OCI-LY1 (cell line): Measurements from ENCODE around the gene SHH.

ENCODE experiments used
- H2AFZ ChIP-seq: fragments of 200-600 bp; sonication (generic), shearing (Covaris generic); 2 replicates; pipeline ENCODE4 v1.6.0; 2014; ENCODE audit warnings: antibody characterized with exemption, mild to moderate bottlenecking, low read length
- H3F3A ChIP-seq: fragments of 200-600 bp; sonication (generic), shearing (Covaris generic); 2 replicates; pipeline ENCODE4 v1.6.0; 2014; ENCODE audit warnings: mild to moderate bottlenecking, antibody characterized with exemption, low read length, moderate library complexity; ENCODE audit not compliant: insufficient read depth
- H3K27ac ChIP-seq: fragments of 200-600 bp; sonication (generic); 2 replicates; pipeline ENCODE4 v1.5.1; 2014; ENCODE audit warnings: low read length, mixed run types, mild to moderate bottlenecking, low read depth; ENCODE audit not compliant: poor library complexity, severe bottlenecking
- H3K27me3 ChIP-seq: fragments of 200-600 bp; sonication (generic); 2 replicates; pipeline ENCODE4 v1.6.0; 2014; ENCODE audit warnings: antibody characterized with exemption, mild to moderate bottlenecking, low read length, moderate library complexity; ENCODE audit not compliant: insufficient read depth
- H3K36me3 ChIP-seq: fragments of 200-600 bp; sonication (generic); 2 replicates; pipeline ENCODE4 v1.6.1; 2014; ENCODE audit warnings: mild to moderate bottlenecking, antibody characterized with exemption, low read length, moderate library complexity, mixed read lengths; ENCODE audit not compliant: insufficient read depth
- H3K4me1 ChIP-seq: fragments of 200-600 bp; sonication (generic); 2 replicates; pipeline ENCODE4 v1.5.1; 2014; ENCODE audit warnings: mild to moderate bottlenecking, low read length, moderate library complexity; ENCODE audit not compliant: insufficient read depth, severe bottlenecking
- H3K4me2 ChIP-seq: fragments of 200-600 bp; sonication (generic), shearing (Covaris generic); 2 replicates; pipeline ENCODE4 v1.6.1; 2014; ENCODE audit warnings: low read length
- H3K4me3 ChIP-seq: fragments of 200-600 bp; sonication (generic); 2 replicates; pipeline ENCODE4 v1.5.1; 2014; ENCODE audit warnings: low read length, low read depth, mild to moderate bottlenecking, mixed read lengths; ENCODE audit not compliant: poor library complexity, severe bottlenecking
- H3K79me2 ChIP-seq: fragments of 200-600 bp; shearing (Covaris generic); 2 replicates; pipeline ENCODE4 v1.6.1; 2016; ENCODE audit warnings: mixed run types, low read length, mixed read lengths; ENCODE audit not compliant: insufficient read depth
- H3K9ac ChIP-seq: fragments of 200-600 bp; sonication (generic), shearing (Covaris generic); 2 replicates; pipeline ENCODE4 v1.6.1; 2014; ENCODE audit warnings: mild to moderate bottlenecking, low read length, mixed read lengths
- H3K9me2 ChIP-seq: fragments of 200-600 bp; sonication (generic), shearing (Covaris generic); 2 replicates; pipeline ENCODE4 v1.6.1; 2014; ENCODE audit warnings: low read depth, mild to moderate bottlenecking, low read length, mixed read lengths
- H3K9me3 ChIP-seq: fragments of 200-600 bp; shearing (Covaris generic); 2 replicates; pipeline ENCODE4 v1.6.1; 2014; ENCODE audit warnings: low read length, mixed read lengths
- H4K20me1 ChIP-seq: fragments of 200-600 bp; sonication (generic), shearing (Covaris generic); 2 replicates; pipeline ENCODE4 v1.6.0; 2016; ENCODE audit warnings: mild to moderate bottlenecking, low read length; ENCODE audit not compliant: insufficient read depth
- CTCF ChIP-seq: fragments of 200-600 bp; sonication (generic), shearing (Covaris generic); IDR thresholded peaks from 2 replicates; pipeline ENCODE4 v1.5.1; 2017; ENCODE audit warnings: mild to moderate bottlenecking, antibody characterized with exemption, low read length, moderate library complexity, mixed read lengths
- EZH2 ChIP-seq: fragments of 200-600 bp; sonication (generic), shearing (Covaris generic); IDR thresholded peaks from 2 replicates; pipeline ENCODE4 v1.8.0; 2017; ENCODE audit warnings: borderline replicate concordance, mixed run types, mild to moderate bottlenecking, antibody characterized with exemption, low read length, moderate library complexity, mixed read lengths

SHH gene

GRCh38 chr7:155755026-155755425 lies 57.2 kb downstream of the SHH start:
- TF ChIP-seq CTCF (no peak), EZH2 (no peak)
- H3K27ac ChIP-seq, result peak overlapping the region; percentile 88
- no peak overlapping the region for H3K4me3 ChIP-seq
- H3K79me2 ChIP-seq, result peaks cover 94% of the 10 kb centered on the region
- peak overlapping the region; percentile 59; the same call in 1 of the 2 replicates for H3K9ac ChIP-seq
- no peak overlapping the region for H2AFZ ChIP-seq
- H3K36me3 ChIP-seq, result peaks cover 55% of the 10 kb centered on the region
- no peaks in the 10 kb centered on the region for H3K9me2 ChIP-seq
- H3K4me1 ChIP-seq, result peaks cover 68% of the 10 kb centered on the region
- 0 out of 2 replicates have a peak, but pooled peaks cover 3% of the 10 kb centered on the region for H3K9me3 ChIP-seq
- H3F3A ChIP-seq, result 0 out of 2 replicates have a peak, but pooled peaks cover 4% of the 10 kb centered on the region
- no peak overlapping the region for H3K4me2 ChIP-seq
- no peaks in the 10 kb centered on the region for H3K27me3 ChIP-seq
- no peaks in the 10 kb centered on the region for H4K20me1 ChIP-seq

DNA sequence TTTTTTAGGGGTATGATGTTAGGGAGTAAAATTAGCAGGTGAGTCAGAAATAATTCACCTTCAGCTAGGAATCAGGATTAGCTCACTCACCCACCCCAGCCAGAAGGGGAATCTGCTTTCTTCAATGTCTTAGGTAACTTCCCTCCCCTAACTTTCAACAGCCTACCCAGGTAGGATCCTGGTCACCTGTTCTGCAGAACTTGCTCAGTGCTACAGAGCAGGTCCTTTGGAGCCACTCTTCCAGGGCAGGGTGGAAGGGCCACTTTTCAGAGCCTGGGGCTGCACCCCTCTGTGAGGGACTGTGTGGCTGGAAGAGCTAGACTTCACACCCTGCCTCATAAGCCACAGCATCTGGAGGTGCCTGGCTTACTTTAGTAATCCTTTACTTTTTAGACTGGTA lies 58.1 kb downstream of the SHH start:
- TF ChIP-seq EZH2 (no peak), CTCF (no peak)
- Histone ChIP-seq H3F3A (0 out of 2 replicates have a peak, but pooled peaks cover 4% of the 10 kb centered on the region), H3K4me2 (peak overlapping the region; percentile 63; the same call in 1 of the 2 replicates), H3K9me2 (no peaks in the 10 kb centered on the region), H3K4me1 (peaks cover 77% of the 10 kb centered on the region), H3K9me3 (no peaks in the 10 kb centered on the region), H3K9ac (peak overlapping the region; percentile 59; the same call in 1 of the 2 replicates), H2AFZ (no peak overlapping the region), H3K27me3 (no peaks in the 10 kb centered on the region), H3K27ac (peak overlapping the region; percentile 88), H3K4me3 (peak overlapping the region; percentile 47), H3K36me3 (peaks cover 54% of the 10 kb centered on the region), H4K20me1 (no peaks in the 10 kb centered on the region), H3K79me2 (peaks cover 97% of the 10 kb centered on the region)

DNA sequence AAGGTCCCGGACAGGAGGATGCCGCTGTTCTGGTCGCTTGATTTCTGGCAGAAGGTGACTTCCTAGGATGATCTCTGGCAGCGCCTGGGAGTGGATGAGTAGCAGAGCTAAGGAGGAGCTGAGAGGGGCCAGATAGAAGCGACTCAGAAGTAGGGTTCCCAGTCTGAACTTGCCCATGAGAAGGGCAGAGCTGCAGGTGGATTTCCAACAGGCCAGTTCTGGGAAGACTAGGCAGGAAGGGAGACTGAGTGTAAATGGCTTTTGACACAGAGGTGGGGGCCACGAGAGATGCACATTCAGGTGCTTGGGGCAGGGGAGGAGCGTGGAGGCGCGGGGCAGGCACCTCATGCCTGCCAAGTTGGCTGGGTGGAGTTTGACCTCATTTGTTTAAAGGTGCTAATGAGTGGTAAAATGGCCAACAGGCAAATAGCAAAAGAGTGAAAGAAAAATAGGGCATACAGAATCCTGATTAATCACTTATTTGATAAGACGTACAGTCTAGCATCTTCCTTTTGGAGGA lies 58.8 kb downstream of the SHH start:
- peaks cover 48% of the 10 kb centered on the region for H3K36me3 ChIP-seq
- peaks cover 83% of the 10 kb centered on the region for H3K4me1 ChIP-seq
- no peaks in the 10 kb centered on the region for H3K27me3 ChIP-seq
- H3K9me3 ChIP-seq, result no peaks in the 10 kb centered on the region
- peak overlapping the region; percentile 88 for H3K27ac ChIP-seq
- peak overlapping the region; percentile 63 for H3K4me2 ChIP-seq
- H3K79me2 ChIP-seq, result peaks cover 97% of the 10 kb centered on the region
- no peaks in the 10 kb centered on the region for H3K9me2 ChIP-seq
- TF ChIP-seq CTCF (no peak), EZH2 (no peak)
- no peaks in the 10 kb centered on the region for H4K20me1 ChIP-seq
- H2AFZ ChIP-seq, result no peak overlapping the region
- peak overlapping the region; percentile 47 for H3K4me3 ChIP-seq
- peak overlapping the region; percentile 59 for H3K9ac ChIP-seq
- 0 out of 2 replicates have a peak, but pooled peaks cover 4% of the 10 kb centered on the region for H3F3A ChIP-seq
